SH-SY5Y (cell line): ENCODE results near the gene DAB1.

Experiments used
- GATA2 ChIP-seq: IDR thresholded peaks from 2 replicates; pipeline ENCODE4 v1.6.1; 2011; ENCODE audit warnings: mild to moderate bottlenecking, low read depth, low read length
- GATA3 ChIP-seq: IDR thresholded peaks from 2 replicates; pipeline ENCODE4 v1.6.1; 2011; ENCODE audit warnings: low read depth, mild to moderate bottlenecking, low read length, moderate library complexity

DNA sequence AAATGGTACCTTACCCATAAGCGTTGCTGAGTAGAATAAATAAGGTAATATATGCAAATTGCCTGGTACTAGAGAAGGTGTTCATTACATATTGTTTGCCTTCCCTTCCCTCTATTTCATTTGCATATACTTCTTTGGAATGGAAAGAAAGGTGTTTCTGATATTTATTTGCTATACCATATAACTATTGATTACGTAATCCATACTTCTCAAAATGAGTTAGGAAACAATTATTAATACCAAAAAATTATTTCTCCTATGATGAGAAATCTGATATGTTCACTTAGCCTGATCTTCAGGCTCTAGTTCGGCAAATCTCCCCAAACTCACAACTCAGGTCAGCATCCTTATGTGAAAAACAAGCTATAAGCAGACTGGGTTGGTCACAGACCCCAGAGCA lies 119.3 kb downstream of the DAB1 start:
- no peak for TF ChIP-seq GATA3
- TF ChIP-seq GATA2 = no peak
